GM21360 (cell line): Measurements from ENCODE around the gene ZNF197.
"Not testable (repeated sequence)": the region's sequence is repeated elsewhere in the genome, so short reads cannot be mapped to it uniquely, and the experiment has no call there.

Experiments
- ATAC-seq: cut with Tn5 transposase; IDR thresholded peaks from one replicate; pipeline ENCODE4 v1.9.1; 2021; ENCODE audit warnings: mild to moderate bottlenecking, moderate library complexity; ENCODE audit not compliant: unreplicated experiment

The ZNF197 gene

DNA sequence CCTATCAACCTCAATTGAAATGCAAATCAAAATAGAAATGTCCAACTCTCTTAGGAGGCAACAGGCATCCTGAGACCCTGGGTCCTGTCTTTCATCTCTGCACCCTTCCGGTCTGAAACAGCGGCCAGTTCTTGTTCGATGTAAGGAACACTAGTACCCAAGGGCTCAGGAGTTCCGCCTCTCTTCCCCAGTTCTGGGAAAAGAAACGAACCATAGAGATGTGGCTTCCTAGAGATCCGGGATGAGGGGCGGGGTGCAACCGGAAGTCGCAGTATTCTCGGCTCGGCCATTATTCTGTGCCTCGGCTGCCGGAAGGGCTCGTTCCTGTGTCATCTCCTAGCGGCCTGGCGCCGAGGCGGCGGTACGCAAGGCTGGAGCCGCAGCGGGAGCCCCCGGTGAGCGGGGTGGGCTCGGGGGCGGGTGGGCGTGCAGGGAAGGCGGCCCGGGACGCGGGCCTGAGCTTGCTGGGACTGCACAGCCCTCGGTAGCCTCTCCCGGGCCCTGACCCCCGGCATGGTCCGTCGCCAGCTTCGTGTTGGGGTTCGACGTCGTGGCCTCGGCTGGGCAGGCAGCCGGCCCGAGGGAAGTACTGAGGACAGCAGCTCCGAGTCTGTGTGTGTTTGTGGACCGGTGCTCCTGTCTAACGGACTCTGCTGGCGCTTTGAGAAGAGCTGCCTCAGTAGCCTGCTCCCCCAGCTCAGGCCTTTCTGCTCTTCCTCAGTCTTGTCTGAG lies at the start of gene ZNF197:
ZNF197 (plus strand) TSS at position 288 of the 732 bp plus-strand sequence. CDS start 4,119 bp downstream, outside the sequence.
- peak; percentile 85 for ATAC-seq

GRCh38 chr3:44576613-44577012 lies 48.2 kb upstream of the ZNF197 start:
- no peak for ATAC-seq

- ATAC-seq, result not testable (repeated sequence)
Observed at GRCh38 chr3:44577354-44577952, 47.4 kb upstream of the ZNF197 start.

DNA sequence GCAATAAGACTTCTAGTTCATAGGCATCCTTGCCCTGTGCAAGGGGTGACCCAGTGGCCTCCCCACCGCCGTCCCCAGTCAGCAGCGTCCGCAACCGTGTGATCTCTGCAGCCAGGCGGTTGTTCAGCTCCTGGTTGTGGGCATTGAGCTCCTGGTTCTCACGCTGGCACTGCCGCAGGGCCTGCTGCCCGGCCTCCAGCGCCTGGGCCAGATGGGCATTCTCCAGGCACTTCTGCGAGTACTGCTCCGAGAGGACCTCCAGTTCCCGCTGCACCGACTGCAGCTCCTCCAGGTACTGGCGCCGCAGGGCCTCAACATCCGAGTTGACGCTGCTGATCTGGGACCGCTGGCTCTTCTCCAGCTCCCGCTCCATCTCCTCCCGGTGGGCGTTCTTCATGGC lies 46.5 kb upstream of the ZNF197 start:
- ATAC-seq, result not testable (repeated sequence)

DNA sequence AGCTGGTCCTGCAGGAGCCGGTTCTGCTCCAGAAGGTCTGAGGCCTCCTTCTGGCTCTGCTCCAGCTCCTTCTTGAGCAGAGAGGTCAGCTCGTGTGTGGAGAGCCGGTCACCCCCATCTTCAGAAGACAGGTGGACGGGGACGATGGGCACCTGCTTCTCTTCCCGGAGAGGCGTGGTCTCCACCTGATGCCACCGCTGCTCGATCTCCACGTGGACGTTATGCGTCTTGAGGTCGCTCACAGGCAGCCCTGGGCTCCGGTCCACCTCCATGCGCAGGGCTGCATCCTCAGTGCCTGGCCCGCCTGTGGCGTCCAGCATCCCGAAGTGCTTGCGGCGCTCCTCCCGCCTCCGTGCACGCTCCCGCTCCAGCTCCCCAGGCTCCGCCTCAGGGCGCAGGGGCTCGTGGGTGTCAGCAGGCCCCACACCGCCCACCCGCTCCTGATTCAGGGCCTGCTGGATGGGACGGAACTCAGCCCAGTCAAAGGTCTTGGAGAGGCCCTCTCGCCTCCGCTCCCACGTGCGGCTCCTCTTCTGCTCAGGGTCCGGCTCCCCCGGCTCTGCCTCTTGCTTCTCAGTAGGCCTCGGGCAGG lies 45.8 kb upstream of the ZNF197 start:
- ATAC-seq, result not testable (repeated sequence)

DNA sequence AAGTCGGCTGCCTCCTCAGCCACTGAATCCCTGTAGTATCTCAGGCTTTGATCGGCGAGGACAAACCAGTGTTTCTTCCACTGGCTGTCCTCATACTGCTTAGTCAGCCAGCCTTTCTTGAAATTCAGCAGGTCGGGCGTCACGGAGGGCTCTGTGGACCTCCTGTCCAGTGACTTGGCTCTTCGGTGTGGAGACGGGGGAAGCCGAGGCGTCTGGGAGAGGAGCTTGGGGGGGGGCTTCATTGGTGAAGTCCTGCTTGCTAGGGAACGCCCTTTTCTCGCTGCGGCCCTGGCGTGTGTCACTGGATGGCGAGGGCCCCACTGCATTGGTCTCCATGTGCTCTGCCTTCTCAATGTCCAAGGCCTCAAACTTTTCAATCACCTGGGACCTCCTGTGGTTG lies 45.1 kb upstream of the ZNF197 start:
- ATAC-seq, result not testable (repeated sequence)

DNA sequence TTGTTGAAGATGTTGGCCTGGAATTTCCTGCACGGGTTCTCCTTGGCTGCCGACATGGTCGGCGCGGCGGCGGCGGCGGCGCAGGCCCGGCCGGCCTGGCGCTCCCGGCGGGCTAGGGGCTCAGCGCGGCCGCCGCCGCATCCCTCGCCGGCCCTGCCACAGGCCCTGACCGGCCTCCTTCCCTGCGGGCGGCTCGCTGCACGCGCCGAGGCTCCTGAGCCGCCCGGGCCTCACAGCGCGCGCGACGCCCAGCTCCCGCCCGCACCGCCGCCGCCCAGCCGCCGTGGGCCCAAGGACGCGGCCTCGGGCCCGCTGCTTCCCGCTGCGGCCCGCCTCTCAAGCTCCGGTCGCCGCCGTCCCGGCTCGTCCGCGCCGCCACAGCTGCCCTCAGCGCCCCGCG lies 43.9 kb upstream of the ZNF197 start:
- not testable (repeated sequence) for ATAC-seq

DNA sequence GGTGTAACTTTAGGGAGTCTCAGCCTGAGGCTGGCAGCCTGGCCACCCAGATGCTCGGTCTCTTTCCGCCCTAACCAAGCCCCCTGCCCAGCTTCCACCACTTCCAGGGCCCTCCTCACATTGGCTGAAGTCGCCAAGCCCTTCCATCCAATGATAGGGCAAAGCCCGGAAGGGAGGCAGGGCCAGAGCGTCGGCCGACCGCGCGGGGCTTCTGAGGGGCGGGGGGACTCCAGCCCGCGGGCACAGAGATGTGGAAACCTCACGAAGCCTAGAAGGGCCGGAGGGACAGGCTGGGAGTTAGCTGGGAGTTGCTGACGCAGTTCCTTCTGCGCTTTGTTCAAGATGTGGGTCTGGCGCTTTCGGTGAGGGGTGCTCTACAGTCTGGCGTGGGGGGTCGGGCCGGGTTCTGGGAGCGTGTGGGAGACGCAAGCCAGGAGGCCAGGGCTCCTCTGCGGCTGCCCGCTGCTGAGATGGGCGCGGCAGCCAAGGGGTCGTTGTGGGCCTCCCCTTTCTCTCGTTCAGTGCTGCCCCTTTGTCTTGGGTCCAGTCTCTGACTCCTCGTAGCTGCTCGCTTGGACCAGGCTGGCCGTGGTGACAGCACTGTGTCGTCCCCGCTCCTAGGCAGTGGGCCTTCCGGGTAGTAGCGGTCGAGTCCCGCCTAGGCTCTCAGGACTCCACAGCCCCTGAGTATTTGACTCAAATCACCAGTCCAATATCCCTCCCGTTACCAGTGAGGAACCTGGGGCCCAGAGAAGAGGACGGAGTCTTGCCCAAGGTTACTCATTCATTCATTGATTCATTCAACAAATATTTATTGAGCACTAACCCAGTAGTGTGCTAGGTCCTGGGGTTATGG lies 40.0 kb upstream of the ZNF197 start, which contains the start of gene ZNF660:
ZNF660 (plus strand) TSS at position 319 of the 856 bp plus-strand sequence. CDS start 9,230 bp downstream, outside the sequence.
- ATAC-seq, result no peak

GRCh38 chr3:44596621-44597020 lies 28.2 kb upstream of the ZNF197 start:
- no peak for ATAC-seq

DNA sequence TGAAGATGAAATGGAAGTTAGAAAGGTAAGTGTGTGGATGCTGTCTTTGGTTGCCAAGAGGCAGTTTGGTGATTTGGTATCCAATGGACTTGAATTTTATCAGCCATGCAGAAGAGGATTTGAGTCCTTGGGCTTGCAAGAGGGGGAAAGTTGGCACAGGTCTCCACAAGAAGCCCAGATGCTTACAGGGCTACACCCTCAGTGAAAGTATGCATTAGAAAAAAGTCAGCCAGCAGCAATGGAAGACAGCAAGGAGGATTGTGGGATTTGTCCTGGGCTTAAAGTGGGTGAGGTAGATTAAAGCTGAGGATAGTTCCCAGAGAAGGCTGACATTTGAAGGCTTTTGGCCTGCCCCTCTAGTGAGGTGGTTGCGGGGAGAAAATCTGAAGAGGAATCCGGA lies 23.1 kb upstream of the ZNF197 start:
- ATAC-seq, result no peak

- no peak for ATAC-seq
Observed at GRCh38 chr3:44612678-44613077, 12.2 kb upstream of the ZNF197 start.

- ATAC-seq, result no peak
Observed at GRCh38 chr3:44628716-44629115, 3.9 kb downstream of the ZNF197 start.

GRCh38 chr3:44632193-44632592 lies 7.4 kb downstream of the ZNF197 start:
- no peak for ATAC-seq

GRCh38 chr3:44642337-44642736 lies 17.5 kb downstream of the ZNF197 start:
- no peak for ATAC-seq

DNA sequence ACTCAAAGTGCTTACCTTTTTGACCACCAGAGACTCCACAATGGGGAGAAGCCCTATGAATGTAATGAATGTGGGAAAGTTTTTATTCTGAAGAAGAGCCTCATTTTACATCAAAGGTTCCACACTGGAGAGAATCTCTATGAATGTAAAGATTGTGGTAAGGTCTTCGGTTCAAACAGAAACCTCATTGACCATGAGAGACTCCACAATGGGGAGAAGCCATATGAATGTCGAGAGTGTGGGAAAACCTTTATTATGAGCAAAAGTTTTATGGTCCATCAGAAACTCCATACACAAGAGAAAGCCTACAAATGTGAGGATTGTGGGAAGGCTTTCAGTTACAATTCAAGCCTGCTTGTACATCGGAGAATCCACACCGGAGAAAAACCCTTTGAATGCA lies 18.2 kb downstream of the ZNF197 start:
- no peak for ATAC-seq

DNA sequence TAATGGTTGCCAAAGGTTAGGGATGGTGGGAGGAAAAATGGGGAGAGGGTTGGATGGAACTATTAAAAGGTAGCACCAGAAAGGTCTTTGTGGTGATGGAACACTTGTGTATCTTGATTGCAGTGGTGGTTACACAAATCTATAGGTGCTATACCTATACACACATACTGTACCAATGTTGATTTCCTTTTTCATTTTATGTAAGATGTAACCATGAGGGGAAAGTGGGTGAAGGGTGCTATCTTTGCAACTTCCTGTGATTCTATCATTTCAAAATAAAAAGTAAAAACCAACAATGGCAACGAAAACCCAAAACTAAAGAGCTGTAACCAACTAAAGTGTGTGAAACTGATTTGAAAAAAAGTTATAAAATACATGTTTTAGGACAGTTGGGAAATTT lies 22.9 kb downstream of the ZNF197 start:
- ATAC-seq, result no peak

DNA sequence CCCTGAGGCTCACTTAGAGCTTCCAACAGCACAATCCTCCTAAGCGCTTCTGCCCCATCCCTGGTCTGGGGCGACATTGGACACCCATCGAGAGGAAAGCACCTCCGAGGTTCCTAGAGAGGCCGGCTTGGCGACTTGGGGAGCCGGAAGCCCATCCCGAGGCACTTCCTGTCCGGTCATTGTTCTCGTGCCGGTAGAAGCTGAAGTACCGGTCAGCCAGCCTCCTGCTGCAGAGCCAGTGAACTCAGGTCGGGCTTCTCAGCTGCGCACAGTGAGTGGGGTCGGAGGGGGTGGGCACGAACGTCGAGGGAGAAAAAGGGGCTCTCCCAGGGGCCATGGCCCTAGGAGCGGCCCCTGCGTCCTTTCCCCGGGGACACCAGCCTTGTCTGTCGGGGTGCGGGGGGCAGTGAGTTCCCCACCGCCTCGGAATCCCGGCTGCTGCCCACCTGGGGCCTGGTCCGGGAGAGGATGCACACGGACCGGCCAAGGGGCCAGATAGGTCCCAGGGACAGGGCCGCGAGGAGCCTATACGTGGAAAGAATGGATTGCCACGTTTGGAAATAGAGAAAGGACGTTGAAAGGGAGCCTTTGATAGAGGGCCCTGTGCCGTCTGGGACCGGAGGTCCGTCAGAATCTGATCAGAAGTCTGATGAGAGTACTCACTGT lies 23.9 kb downstream of the ZNF197 start, which contains the start of gene ZNF35:
ZNF35 (plus strand) TSS at position 169 of the 666 bp plus-strand sequence. CDS start 2,336 bp downstream, outside the sequence.
- peak; percentile 92 for ATAC-seq

DNA sequence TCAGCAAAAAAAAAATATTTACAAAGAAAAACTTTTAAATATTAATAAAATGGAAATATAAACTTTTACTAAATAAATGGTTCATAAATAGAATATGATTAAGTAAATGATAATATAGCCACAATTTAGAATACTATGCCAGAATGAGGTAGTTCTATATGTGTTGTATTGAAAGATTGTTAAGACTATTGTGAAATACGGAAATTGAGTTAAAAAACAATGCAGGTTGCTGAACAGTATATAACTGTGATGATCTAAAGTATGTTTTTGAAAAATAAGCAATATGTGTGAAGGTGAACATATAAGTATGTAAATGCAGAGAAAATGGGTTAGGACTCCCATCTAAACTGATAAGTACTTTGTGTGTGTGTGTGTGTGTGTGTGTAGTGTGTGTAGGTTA lies 24.9 kb downstream of the ZNF197 start:
- ATAC-seq, result no peak

GRCh38 chr3:44654039-44654438 lies 29.2 kb downstream of the ZNF197 start:
- ATAC-seq, result no peak

GRCh38 chr3:44659015-44659414 lies 34.2 kb downstream of the ZNF197 start:
- ATAC-seq, result no peak
